IPS DF 4.7 (cell line): Measurements from ENCODE around the gene BUD23.
A peak's percentile ranks its signal among the peaks of the same experiment; 100 is the strongest.
"Not testable (repeated sequence)": the region's sequence is repeated elsewhere in the genome, so short reads cannot be mapped to it uniquely, and the experiment has no call there.

Experiments used
- DNase-seq: peaks from one replicate; pipeline ENCODE4 v3.0.0-alpha.2; 2013; ENCODE audit warnings: low spot score; ENCODE audit errors: extremely low read depth

BUD23 gene

GRCh38 chr7:73700581-73701134 lies 17.3 kb downstream of the BUD23 start:
- DNase-seq: no peak

DNA sequence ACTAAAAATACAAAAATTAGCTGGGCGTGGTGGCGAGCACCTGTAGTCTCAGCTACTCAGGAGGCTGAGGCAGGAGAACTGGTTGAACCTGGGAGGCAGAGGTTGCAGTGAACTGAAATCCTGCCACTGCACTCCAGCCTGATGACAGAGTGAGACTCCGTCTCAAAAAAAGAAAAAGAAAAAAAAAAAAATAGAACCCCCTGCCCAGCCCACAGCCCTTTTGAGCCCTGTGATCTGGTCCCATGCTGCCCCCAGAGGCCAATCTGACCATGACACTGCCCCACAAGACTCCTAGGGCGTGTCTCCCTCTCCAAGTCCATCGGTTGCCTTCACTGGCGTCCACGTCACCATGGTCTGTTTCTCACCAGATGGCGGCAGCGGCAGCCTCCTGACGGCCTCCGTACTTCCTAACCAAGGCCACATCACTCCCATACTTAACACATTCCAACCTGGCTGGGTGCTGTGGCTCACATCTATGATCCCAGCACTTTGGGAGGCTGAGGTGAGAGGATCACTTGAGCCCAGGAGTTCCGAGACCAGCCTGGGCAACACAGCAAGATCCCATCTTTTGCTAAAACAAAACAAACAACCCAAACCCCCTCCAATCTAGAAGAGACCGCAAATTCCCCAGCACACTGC lies 18.1 kb downstream of the BUD23 start:
- DNase-seq: peak; percentile 71

GRCh38 chr7:73702226-73702625 lies 18.8 kb downstream of the BUD23 start:
- DNase-seq: no peak

DNA sequence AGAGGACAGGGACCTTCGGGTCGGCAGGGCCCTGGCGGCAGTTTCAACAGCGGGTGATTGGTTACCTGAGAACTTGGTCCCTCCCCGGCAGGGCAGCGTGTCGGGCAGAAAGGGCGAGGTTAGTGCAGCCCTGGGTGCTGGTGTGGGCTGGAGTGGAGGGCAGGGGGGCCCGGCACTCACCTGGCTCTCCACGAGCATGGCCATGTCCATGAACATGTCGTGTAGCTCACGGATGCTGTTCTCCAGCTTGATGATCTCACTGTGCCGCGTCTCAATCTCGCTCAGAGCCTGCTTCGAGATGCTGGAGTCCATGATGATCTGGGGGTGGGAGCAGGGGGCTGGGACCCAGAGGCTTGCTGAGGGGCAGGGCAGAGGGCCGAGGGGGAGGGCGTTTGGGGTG lies 19.3 kb downstream of the BUD23 start:
- no peak for DNase-seq

- no peak for DNase-seq
These were observed 19.8 kb downstream of the BUD23 start for GRCh38 chr7:73703225-73703624.

DNA sequence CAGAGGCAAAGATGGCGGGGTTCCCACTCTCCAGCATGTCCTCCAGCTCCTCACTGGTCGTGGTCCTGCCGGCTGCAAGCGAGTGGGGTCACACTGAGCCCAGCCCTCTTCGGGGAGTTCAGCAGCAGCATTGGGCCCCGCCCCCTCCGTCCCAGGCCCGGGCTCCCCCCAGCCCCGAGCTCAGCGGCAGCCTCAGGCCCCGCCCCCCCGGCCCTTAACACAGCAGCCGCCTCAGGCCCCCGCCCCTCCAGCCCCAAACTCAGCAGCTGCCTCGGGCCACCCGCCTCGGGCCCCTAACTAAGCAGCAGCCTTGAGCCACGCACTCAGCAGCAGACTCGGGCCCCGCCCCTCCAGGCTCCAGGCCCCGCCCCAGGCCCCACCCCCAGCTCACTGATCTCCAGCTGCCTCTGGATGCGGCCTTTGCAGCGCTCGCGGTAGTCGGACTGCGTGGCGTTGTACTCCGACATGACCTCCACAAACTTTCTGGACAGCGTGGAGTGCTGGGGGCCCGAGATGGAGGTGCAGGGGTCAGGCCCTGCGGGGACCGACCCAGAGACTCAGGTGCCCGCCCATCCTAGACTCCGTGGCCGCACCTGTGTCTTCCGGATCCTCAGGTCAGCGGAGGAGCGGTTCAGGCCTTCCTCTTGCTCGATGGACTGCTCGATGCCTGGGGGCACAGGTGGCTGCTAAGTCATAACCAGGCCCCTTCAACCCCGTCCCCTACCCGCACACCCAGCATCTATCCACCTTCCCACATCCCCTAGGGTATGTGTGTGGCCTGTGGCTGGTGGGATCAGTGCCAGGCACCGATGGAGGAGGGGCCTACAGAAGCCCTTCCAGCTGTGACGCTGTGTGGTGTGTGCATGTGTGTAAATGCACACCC lies 20.6 kb downstream of the BUD23 start:
- peak; percentile 9 for DNase-seq

- no peak for DNase-seq
These were observed 21.5 kb downstream of the BUD23 start for GRCh38 chr7:73704640-73705550.

GRCh38 chr7:73705551-73705920 lies 22.1 kb downstream of the BUD23 start:
- no peak for DNase-seq

DNA sequence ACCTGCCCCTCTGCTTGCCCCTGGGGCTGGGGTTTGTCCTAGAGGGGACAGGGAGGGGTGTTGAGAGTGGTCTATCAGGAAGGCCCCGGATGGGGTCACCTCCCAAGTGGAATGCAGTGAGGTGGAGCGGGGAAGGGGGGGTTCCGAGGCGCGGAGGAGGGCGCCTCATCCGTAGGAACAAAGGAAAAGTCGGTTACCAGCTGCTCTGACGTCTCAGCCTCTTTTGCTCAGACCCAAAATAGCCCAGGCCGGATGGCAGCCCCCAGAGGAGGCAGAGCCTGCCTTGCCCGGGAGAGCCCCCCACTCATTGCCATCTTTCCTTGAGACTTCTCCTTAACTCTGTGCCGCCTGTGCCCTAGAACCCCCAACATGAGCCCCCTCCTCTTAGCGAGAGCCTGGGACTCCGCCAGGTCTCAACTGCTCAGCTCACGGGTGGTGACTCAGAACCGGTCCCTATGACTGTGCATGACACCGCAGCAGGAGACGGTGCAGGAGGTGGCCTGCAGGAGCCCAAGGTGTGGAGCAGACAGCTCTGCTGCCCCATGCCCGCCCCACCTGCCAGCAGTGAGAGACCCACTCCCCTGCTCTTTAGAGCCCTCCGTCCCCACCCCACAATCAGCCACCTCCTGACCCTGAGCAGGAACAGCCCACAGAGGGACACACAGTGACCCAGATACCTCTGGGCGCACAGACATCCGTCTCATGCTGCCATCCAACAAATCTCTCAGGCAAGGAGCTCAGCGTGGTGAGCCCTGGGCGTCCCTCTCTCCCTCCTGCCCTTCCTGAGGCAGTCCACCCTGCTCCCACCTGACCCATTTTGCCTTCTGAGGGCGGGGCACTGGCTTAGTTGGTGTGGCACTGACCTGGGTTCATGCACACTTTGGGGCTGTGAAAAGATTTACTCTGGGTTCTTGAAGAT lies 23.0 kb downstream of the BUD23 start:
- no peak for DNase-seq

- no peak for DNase-seq
These were observed 23.7 kb downstream of the BUD23 start for GRCh38 chr7:73707045-73707631.

DNA sequence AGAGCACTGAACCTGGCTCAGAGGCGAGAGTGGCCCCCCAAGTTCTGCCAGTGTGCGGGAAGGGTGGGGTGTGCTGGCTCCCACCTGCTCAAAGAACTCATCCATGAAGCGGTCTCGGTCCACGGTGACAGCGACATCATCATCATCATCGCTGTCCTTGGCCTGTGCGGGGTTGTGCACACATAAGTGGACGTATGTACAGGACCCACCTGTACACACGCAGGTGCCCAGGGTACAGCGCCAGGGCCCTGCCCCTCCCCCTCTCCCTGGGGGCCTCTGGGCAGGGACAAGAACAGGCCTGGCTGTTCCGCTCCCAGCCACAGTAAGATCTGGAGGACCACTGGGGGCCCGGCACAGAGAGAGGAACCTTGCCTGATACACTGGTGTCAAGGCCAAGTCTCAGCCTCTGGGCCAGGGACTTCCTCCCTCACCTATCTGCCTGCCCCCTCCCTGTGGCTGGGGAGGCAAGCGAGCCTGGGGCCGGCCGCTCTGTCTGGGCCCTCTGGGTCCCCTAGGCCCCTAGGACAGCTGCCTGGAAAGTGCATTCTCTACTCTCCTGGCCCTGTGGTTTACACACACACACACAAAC lies 25.7 kb downstream of the BUD23 start:
- DNase-seq: no peak

GRCh38 chr7:73712773-73713172 lies 29.4 kb downstream of the BUD23 start:
- no peak for DNase-seq

DNA sequence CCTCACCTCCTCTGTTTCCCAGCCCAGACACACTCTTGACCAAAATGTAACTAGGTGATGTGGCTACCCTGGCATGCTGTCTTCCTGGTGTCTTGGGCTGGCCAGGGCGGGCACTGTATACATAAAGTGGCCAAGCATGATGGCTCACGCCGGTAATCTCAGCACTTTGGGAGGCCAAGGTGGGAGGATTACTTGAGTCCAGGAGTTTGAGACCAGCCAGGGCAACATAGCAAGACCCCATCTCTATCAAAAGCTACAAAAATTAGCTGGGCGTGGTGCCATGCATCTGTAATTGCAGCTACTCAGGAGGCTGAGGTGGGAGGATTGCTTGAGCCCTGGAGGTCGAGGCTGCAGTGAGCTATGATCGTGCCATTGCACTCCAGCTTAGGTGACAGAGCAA lies 29.9 kb downstream of the BUD23 start:
- DNase-seq: not testable (repeated sequence)

- no peak for DNase-seq
These were observed 32.4 kb downstream of the BUD23 start for GRCh38 chr7:73715648-73716317.

- DNase-seq: no peak
These were observed 33.0 kb downstream of the BUD23 start for GRCh38 chr7:73716318-73716890.

- DNase-seq: no peak
These were observed 33.8 kb downstream of the BUD23 start for GRCh38 chr7:73717025-73717807.

DNA sequence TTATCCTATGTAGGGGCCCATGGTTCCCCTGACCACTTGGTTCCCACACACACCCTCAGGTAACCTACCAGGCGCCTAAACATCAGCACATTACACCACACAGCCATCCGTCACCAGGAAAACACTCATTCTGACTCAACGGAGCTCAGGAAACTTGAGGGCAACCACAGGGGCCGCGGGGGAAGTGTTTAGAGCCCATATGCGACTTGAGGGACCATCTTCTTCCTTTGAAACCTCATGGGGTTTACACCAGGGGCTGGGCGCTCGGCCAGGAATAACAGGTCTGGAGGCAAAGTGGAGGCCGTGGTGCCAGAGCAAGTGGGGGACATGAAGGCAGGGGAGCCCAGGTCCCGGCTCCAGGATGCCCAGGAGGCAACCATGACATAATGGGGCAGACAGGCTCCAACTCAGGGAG lies 34.6 kb downstream of the BUD23 start:
- DNase-seq: no peak

DNA sequence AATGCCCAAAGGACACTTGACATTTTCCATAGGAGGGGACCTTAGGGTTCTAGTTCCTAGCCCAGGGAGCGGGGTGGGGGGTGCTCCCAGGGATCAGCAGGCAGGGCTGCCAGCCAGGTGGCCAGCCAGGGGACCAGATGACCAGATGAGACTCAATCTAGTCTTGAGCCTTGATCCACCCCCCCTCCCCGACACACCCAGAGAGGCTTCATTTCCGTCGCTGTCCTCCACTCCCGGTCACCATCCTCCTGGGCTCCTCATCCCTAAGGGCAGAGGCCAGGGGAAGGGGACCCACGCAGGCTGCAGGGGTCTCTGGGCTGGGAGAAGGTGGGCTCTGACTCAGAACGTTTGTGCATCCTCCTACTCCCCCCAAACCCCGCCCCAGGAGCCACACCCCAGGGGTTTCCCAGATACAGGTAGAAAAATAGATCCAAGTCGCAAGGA lies 35.1 kb downstream of the BUD23 start:
- no peak for DNase-seq
